ENCODE measurements around the gene OCA2. TPM values are rescaled to one million over a fixed set of nuclear protein-coding genes. Genes with fewer than 3 reads are reported as not detected.

The OCA2 gene
- total RNA-seq, 6 donors from 2014 or later, result 0.83 to 6.0 (median 2.0) TPM

- H3K36me3 ChIP-seq, result peaks cover 13 to 93% (median 70%) of the 10 kb centered on the region in 4 donors
- ATAC-seq (ENCODE audit: low FRiP score in 2 of 2), result no peak
- TF ChIP-seq POLR2A (IDR thresholded peaks at IDR 0.05) (no peak), EP300 (IDR thresholded peaks at IDR 0.05) (no peak)
- H3K4me3 ChIP-seq, result no peak overlapping the region
- DNase-seq, result no peak
- WGBS, 2 donors, result 90% methylated on average over 19 to 23 of the region's 23 CpGs
- no peaks in the 10 kb centered on the region for H3K9me3 ChIP-seq
- H3K27ac ChIP-seq, result no peak overlapping the region
- H3K27me3 ChIP-seq, result no peaks in the 10 kb centered on the region
- no peaks in the 10 kb centered on the region for H3K4me1 ChIP-seq
Measured at GRCh38 chr15:28114721-28115622, 15.9 kb upstream of the OCA2 start.

GRCh38 chr15:28114114-28114455, 15.0 kb upstream of the OCA2 start:
- H3K27ac ChIP-seq, result no peak overlapping the region

GRCh38 chr15:28113394-28114113, 14.4 kb upstream of the OCA2 start:
- H3K9me3 ChIP-seq, result no peaks in the 10 kb centered on the region
- no peak overlapping the region for H3K4me3 ChIP-seq
- DNase-seq, result no peak
- H3K27me3 ChIP-seq, result no peaks in the 10 kb centered on the region
- no peak overlapping the region for H3K27ac ChIP-seq
- no peaks in the 10 kb centered on the region for H3K4me1 ChIP-seq
- no peak for ATAC-seq (ENCODE audit: low FRiP score in 2 of 2)
- WGBS, 2 donors, result 48 to 89% methylated on average over 5 to 23 of the region's 23 CpGs
- TF ChIP-seq EP300 (IDR thresholded peaks at IDR 0.05) (no peak), POLR2AphosphoS5 (IDR thresholded peaks at IDR 0.05) (no peak), CTCF (IDR thresholded peaks at IDR 0.05) (no peak), POLR2A (IDR thresholded peaks at IDR 0.05) (no peak)
- H3K36me3 ChIP-seq, result peaks cover 13 to 83% (median 64%) of the 10 kb centered on the region in 4 donors

More at GRCh38 chr15:28114114-28114455, 15.0 kb upstream of the OCA2 start:
- Histone ChIP-seq H3K27me3 (no peaks in the 10 kb centered on the region), H3K4me1 (no peaks in the 10 kb centered on the region), H3K36me3 (peaks cover 13 to 87% (median 66%) of the 10 kb centered on the region in 4 donors), H3K4me3 (no peak overlapping the region), H3K9me3 (no peaks in the 10 kb centered on the region)
- 97 to 100% methylated on average over 2 to 4 of the region's 4 CpGs for WGBS, 2 donors
- DNase-seq (peak in 1 of 2 donors; percentile 8), ATAC-seq (ENCODE audit: low FRiP score in 2 of 2) (no peak)
- TF ChIP-seq CTCF (IDR thresholded peaks at IDR 0.05), result no peak

GRCh38 chr15:28112962-28113361, 13.8 kb upstream of the OCA2 start:
- 97 to 98% methylated on average over 26 of the region's 26 CpGs for WGBS, 2 donors
- Histone ChIP-seq H3K27ac (no peak overlapping the region), H3K27me3 (no peaks in the 10 kb centered on the region), H3K4me3 (no peak overlapping the region), H3K36me3 (peaks cover 13 to 77% (median 59%) of the 10 kb centered on the region in 4 donors), H3K9me3 (no peaks in the 10 kb centered on the region), H3K4me1 (peaks cover 0 to 2% (median under 1%) of the 10 kb centered on the region in 4 donors)
- TF ChIP-seq POLR2AphosphoS5 (IDR thresholded peaks at IDR 0.05) (no peak), EP300 (IDR thresholded peaks at IDR 0.05) (no peak), POLR2A (IDR thresholded peaks at IDR 0.05) (no peak)
- DNase-seq, result no peak
- no peak for ATAC-seq (ENCODE audit: low FRiP score in 2 of 2)

GRCh38 chr15:28112101-28112760, 13.1 kb upstream of the OCA2 start:
- no peak for ATAC-seq (ENCODE audit: low FRiP score in 2 of 2)
- Histone ChIP-seq H3K9me3 (no peaks in the 10 kb centered on the region), H3K4me1 (peaks cover 4 to 9% (median 6%) of the 10 kb centered on the region in 4 donors), H3K27me3 (peaks cover 0 to 2% (median 0%) of the 10 kb centered on the region in 4 donors), H3K27ac (no peak overlapping the region), H3K36me3 (peaks cover 13 to 69% (median 53%) of the 10 kb centered on the region in 4 donors), H3K4me3 (no peak overlapping the region)
- 96% methylated on average over 20 of the region's 20 CpGs for WGBS, 2 donors
- DNase-seq, result no peak
- TF ChIP-seq POLR2AphosphoS5 (IDR thresholded peaks at IDR 0.05), result no peak
- TF ChIP-seq EP300 (IDR thresholded peaks at IDR 0.05), result no peak
- TF ChIP-seq POLR2A (IDR thresholded peaks at IDR 0.05), result no peak
- no peak for TF ChIP-seq CTCF (IDR thresholded peaks at IDR 0.05)
